H4 (cell line): ENCODE data around the gene SERINC4. TPM values are rescaled to one million over a fixed set of nuclear protein-coding genes. Genes with fewer than 3 reads are reported as not detected.

Source experiments
- DNase-seq: peaks from one replicate; pipeline ENCODE4 v3.0.0-alpha.2; 2015; ENCODE audit warnings: low spot score
- total RNA-seq: library from RNA; depleted of rRNA; stranded (reverse); fragments of >200 nt; shearing (Covaris generic); gene quantifications from 2 replicates; pipeline ENCODE4 v1.2.3, GENCODE V29; 2014

The SERINC4 gene
- total RNA-seq, 1 experiment from 2014 or later: not detected

DNA sequence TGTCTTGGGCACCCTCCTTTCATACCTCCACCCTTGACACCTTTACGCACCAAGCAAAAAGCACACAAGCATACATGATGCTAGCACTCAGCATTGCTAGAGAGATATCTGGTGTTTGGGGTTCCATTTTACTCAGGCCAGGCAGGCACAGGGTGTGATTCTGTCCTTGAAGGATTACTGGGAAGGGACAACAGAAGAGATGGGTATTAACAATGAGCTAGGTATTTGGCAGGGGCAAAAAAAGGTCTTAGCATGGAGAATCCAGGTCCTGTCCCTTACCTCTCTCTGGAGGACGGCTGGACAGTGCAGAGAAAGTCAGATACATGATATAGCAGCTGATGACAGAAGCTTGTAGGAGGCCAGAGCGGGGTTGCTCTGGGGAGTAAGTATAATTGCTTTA lies 3.5 kb downstream of the SERINC4 start:
- no peak for DNase-seq

DNA sequence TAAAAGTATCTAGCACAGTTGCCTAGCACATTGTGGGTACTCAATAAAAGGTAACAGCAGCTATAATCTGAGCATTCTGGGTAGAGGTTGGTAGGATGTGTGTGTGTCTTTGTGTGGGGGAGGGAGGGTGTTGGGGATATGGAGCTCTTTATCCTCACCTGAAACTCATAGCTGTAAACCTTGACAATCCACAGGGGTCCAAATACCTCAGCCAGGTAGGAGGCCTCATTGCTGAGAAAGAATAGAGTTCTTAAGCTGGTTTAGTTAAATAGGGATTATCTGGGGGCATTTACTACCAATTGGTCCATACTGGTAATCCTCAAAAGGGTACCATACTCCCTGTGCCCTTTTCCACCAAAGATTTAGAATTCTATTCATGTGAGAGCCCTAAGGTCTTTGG lies 4.0 kb downstream of the SERINC4 start:
- no peak for DNase-seq

DNA sequence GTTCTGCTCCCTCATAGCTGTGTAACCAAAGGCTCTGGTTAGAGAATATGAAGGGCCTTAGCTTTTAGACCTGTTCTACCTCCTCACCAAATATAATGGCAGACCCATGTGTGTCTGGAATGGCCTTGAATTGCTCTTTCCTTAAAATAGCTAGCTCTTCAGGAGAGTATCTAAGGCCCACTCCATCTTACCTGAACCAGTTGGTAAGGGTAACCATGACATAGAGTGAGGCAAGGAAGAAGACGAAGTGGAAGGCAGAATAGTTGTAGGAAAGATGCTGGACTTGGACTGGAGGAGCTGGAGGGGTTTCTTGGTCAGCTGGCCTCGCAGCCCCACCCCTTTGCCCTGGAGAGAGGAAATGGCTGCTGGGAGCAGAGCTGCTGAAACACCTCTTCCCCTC lies 4.8 kb downstream of the SERINC4 start:
- no peak for DNase-seq

DNA sequence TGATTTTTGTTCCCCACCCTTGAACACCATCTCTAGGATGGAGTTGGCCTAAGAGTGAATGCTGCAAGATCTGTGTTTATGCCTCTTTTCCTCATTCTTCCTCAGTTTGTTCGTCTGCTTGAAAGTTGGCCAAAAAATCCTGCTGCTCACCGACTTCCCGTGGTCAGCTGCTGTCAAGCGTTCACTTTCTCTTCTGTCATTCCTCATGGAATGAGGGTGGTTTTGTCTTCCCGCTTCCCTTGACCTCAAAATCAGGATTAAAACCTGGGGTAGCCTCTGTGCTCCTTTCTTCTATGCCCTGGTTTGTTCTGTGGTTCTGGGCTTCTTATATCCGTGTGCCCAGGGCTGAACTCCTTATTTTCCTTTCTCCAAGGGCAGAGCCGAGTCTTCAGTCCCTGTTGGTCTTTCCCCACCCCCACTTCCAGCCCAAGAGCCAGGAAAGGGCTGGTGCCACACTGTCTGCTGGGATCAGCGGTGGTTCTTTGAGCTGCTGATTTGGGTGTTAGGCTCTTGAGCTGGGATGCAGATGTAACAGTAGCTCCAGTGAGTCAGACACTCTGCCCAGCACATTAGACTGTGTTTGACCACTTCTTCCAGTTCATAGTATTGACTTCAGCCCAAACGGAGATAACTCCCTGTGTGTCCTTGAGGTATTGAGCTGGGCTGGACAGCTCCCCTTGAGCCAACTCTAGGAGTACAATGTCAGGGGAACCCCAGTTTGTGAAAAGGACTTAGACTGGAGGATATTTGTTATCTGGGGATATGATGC lies 5.6 kb downstream of the SERINC4 start:
- DNase-seq: no peak

DNA sequence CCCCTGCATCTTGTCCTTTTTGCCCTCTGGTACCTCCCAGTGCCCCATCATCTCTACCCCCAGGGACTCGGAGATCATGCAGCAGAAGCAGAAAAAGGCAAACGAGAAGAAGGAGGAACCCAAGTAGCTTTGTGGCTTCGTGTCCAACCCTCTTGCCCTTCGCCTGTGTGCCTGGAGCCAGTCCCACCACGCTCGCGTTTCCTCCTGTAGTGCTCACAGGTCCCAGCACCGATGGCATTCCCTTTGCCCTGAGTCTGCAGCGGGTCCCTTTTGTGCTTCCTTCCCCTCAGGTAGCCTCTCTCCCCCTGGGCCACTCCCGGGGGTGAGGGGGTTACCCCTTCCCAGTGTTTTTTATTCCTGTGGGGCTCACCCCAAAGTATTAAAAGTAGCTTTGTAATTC lies 6.4 kb downstream of the SERINC4 start:
- no peak for DNase-seq

DNA sequence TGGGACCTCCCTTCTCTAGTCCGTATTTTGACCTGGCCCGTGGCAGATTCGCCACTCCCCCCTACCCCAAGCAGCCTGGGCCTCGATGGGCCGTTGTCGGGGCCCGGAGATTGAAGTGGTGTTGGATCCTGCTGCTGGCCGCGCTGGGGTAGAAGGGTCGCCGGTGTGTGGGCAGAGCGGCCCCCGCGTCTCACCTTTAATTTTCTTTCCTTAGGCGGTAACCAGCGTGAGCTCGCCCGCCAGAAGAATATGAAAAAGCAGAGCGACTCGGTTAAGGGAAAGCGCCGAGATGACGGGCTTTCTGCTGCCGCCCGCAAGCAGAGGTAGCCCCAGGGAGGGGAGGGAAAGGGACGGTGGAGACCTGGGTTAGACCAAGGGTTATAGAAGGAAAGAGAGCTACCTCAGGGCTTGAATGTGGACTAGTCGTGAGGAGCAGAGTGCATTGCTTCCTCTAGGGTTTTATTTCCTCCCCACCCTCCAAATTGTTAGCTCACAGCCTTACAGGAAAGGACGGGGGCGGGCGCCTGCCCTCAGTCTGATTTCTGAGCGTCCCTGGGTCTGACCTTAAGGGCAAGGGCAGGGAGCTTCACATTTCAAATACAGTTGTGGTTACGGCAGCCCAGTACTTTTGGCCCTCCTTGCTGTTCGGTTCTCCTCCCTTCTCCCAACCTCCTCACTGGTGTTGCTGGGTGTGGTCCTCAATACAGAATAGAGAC lies 7.1 kb downstream of the SERINC4 start:
- no peak for DNase-seq

DNA sequence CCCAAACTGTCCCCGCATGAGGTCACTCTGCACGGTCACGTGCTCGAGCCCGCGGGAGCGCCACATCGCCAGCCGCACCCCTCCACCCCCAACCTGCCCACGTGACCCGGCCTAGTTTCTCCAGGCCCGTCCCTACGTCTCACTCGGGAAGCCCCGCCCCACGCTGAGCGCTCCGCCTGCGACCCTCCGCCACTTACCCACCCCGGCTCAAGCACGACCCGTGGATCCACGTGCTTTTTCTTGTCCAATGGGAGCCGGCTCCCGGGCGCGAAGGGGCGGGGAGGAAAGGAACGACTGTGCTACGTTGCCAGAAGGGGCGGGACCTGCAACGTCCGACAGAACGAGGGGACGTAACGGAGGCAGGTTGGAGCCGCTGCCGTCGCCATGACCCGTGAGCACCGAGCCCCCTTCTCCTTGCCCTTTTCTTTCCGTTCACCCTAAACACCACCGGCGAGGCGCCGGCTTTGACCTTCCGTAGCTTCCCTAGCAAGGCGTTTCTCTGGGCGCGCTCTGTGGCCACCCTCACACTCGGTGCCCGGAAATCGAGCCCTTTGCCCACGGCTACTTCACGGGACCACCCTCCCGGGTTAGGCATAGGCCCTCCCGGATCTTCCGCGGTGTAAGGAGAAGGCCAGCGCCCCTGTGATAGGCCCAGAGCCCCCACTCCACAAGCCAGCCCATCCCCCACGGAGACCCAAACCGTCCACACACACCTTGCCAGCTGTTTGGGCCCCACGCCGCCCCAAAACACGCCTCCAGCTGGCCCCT lies 7.8 kb downstream of the SERINC4 start, which contains the start of gene SERF2:
Gene SERF2 (plus strand): TSS at position 328 of the 768 bp plus-strand sequence. CDS start 57 bp downstream, at position 385.
- DNase-seq: peak; percentile 99

DNA sequence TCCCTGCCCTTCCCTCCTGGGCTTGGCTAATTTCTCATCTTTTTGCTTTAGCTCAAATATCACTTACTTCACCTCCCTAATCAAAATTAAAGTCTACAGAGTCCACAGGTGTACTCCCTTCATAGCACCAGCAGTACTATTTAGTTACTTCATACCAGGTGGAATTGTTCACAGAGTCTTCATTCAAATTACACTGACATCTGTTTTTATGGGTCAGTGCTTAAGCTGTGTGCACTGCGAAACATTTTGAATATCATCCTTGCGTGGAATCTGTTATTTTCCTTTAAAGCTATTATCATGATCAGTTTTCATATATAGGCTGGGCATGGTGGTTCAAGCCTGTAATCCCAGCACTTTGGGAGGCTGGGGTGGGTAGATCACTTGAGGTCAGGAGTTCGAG lies 10.6 kb downstream of the SERINC4 start:
- DNase-seq: no peak

DNA sequence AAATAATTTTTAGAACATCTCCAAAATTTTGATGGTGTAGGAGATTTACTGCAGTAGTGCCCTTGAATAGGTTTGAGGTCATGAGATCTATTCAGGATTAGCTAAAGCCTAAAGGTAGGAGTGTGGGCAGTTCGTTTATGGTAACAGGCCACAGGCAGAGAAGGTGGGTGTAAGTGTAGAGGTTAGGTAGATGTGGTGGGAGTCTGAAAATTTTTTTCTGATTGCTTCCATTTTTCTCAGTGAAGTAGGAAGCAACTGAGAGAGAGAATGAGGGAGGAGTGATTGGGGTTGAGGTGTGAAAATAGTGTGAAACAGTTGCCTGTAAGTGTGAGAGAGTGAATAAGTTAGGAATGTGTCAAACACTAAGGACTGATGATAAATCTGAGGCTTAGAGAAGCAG lies 21.0 kb downstream of the SERINC4 start:
- no peak for DNase-seq

DNA sequence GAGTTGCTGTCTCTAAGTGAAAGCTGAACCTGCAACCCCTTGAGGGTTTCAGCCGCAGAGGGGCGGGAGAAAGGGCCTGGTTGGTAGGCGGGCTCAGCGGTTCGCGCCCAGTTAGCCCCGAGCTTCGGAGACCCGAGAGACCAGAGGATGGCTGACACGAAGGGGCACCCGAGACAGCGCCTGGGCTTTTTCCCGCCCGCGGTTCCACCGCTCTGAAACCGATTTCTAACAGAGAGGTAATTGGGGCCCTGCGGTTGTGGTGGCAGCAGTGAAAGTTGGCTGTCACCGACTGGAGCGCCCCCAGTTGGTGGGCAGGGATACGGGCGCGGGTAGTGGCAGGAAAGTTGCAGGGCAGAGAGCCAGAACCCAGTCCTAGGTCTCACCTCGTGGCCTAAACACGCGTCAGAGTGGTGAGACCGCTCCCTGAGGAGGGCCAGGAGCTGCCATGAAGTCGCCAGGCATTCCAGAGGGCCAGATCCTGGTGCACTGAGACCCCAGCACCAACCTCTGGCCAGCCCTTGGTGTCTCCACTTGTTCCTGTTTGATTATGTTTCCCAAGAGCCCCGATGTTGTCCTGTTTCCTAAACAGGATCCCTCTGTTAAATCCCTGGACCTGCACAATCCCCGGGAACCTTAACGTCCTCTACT lies 22.6 kb downstream of the SERINC4 start:
- peak; percentile 74 for DNase-seq

DNA sequence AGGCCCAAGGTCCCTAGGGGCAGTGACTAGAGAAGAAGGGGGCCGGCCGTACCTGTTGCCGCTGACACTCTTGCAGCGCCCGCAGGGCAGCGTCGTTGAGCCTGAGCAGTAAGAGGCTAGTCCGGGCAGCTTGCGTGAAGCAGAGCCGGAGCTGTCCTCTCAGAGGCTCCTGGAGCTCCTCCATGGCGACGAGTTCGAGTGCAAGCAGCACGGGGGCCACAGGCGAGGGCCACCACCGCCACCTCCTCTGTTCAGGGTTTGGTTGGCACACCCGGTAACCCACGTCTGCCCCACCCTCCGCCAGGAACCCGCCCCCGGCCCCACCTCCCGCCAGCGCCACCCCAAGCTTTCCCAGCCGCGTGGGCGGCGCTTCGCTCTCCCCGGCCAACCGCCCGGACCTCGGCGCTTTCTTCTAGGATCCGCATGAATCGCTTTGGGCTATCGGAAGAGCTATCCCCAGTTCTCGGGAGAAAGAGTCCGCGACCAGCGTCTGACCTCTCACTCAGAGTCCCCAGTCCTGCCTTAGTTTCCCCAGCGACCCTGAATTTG lies 23.2 kb downstream of the SERINC4 start, which contains the start of gene ELL3:
Gene ELL3 (minus strand): TSS at position 249 of the 549 bp plus-strand sequence. CDS start 65 bp downstream, at position 184.
- DNase-seq: peak; percentile 41

DNA sequence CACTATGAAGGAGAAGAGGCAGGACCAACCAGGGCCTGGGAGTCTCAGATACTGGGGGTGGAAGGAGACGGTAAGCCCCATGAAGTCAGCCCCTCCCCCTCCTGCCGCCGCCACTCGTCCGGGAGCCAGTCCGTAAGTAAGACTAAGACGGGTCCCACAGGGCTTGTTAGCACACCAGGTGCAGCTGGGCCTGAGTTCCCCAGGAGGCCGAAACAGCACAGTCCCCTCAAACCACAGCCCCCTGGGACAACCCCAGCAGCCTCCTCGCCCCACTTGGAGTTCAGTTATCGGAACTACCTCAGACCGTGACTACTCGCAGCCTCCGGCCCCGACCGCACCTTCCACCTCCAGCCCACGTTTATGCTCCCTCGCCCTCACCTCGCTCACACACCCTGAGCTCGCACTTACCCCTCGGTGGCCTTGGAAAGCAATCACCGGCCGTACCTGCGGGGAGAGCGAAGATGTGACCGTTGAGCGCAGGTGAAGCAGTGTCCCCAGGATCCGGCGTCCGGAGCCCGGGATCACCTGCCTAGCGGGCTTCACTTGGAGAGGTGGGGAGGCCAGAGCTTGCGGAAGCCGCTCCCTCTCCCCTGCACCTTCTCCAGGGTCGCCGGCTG lies 23.8 kb downstream of the SERINC4 start:
- no peak for DNase-seq

DNA sequence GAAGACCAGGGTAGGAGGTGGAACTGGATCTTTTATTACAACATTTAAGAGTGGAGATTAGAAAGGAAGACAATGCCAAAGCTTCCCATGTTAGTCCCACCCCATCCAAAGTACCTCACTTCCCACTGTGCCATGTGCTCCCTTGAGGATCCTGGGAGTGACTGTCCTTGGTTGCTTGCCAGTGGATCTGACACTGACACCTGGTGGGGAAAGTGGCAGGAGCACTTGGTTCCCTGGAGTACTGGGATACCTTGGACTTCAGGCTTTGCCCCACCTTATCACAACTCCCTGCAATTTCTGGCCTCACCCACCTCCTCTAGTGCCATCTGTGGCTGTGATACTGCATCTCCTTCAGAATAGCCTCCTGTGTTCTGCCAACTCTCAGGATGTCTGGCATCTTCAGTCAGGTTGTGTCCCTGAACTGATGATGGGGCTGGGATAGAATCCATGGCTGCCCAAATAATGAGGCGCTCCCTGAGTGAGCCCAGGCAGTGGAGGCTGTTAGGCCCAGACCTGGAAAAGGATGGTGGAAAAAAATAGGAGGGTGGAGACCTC lies 24.5 kb downstream of the SERINC4 start:
- peak; percentile 71 for DNase-seq

DNA sequence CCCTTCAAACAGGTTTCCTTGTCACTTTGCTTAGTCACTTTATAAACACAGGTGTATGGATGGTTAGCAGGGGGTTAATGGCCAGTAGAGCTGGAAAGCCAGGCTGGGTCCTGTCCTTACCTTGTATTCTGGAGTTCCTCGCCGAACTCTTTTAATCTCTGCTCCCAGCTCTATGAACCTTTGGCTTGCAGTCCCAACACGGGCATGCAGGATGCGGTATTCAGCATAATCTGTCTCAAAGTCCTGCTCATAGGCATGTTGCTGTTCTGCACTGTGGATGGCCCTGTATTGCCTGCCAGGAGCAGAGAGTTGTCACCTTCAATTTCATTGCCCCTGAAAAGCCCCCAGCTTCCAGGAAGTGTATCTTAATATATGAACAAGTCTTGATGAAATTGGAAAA lies 26.0 kb downstream of the SERINC4 start:
- DNase-seq: no peak

DNA sequence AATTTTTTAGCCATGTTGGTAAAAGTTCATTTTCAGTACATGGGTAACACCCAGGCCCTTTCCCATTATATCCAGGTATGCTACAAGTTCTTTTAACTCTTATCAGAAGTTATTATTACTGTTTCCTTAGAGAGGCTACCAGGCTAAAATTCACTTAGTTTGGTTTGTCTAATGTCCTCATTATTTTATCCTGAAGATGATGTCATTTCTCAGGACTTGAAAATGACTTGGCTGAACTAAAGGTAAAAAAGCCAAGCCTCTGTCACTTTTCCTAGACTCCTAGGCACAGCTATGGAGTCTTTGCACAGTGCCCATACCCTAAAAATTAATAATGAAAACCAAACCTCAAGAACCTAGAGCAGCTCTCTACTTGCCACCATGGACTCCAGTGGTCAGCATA lies 27.4 kb downstream of the SERINC4 start:
- DNase-seq: no peak

DNA sequence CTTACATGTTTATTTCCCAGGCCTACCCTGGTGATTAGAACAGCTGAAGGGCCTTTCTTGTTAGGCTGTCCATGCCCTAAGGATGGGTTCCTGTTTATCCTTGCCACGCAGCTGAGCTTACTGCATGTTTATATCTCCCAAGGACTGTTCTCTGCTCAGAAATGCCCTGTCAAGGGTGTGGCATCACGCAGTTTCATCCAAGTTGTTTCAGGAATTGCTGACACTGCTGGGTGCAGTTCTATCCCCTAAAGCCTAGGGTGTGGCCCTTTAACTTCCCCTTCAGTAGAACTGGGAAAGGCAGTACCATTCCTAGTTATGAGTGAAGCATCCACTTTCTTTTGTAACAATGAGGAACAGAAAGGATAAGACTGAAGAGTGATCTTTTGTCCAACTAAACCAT lies 28.2 kb downstream of the SERINC4 start:
- no peak for DNase-seq

DNA sequence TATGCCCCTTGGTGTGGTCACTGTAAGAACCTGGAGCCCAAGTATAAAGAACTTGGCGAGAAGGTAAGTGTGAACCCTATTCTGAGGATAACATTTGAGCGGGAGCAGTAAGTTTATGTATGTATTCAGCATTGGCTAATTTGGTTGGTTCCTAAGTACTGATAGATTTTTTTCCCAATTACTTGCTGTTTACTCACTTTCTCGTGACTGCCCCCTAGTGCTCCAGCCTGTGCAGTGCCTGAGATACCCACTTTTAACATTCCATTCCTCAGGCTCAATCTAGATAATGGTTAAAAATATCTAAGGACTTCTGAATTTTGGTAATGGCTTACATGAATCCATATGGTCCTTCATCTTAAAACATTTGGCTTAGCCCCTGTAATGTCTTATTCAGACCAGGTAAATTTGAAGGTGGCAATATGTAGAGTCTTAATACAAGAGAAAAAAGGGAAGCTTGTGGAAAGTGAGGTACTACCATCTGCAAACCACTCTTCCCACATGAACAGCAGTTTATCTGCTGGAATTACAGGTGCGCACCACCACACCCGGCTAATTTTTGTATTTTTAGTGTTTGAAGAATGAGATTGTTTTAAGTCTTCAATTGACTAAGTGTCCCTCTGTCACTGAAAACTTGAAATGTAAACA lies 30.3 kb downstream of the SERINC4 start:
- DNase-seq: peak; percentile 42

DNA sequence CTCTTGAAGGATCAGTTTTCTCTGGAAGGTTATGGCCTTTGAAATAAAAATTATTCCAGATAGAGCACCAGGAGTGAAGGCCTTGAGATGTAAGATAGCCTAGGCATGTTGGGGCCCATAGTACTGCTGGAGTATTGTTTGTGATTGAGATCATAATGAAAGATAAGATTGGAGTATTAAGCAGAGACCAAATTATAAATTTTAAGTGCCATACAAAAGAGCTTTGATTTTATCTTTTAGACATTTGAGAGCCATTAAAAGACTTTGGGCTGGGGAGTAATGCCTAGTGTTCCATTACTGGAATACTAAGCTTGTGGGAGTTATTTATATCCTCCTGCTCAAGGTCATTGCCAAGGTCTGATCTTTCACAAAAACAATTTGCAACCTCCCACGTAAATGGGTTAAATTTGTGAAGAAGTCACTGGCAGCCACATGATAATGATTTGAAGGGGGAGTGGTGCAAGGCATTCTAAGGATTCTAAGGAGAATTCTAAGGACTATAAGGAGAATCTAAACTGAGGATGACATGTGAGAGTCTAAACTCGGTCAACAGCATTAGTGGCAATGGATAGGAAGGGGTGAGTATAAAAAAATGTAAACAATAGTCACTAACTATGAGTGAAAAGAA lies 36.1 kb downstream of the SERINC4 start:
- DNase-seq: no peak

DNA sequence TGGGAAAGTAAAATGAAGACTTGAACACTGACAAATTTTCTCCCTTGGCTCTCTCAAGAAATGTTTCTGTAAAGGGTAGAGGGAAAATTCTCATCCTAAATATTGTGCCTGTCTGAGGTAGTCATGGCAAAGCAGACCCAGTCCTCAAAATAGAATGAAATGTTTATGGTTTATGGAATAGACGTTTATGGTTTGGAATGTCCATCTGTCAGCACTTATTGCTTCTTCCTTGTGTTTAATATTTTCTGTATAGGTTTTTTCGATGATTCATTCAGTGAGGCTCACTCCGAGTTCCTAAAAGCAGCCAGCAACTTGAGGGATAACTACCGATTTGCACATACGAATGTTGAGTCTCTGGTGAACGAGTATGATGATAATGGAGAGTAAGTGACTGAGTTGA lies 37.2 kb downstream of the SERINC4 start:
- DNase-seq: no peak

DNA sequence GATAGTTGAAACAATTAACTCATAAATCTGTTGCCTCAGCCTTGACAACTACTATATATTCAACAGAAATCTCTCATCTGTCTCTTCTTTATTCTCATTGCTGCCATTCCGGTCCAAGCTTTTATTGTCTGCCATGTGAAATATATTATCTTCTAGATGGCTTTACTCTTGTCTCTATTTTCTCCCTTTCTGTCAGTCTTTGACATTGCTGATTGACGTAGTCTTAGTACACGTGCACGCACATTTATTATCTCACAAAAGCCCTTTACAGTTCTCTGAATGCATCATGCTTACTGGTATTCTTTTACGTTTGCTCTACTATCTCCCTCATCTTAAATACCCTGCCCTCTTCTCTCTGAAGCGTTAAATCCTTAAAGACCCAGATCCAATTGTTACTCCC lies 48.1 kb downstream of the SERINC4 start:
- no peak for DNase-seq
